Colonic mucosa (tissue), 4 donors: ENCODE results near the gene MPND. TPM values are rescaled to one million over a fixed set of nuclear protein-coding genes. Genes with fewer than 3 reads are reported as not detected.
A peak's percentile ranks its signal among the peaks of the same experiment; 100 is the strongest.

ENCODE experiments used
- DNase-seq: peaks from one replicate; pipeline ENCODE4 v3.0.0-alpha.2; 2020
- H3K27ac ChIP-seq: fragments of 200-600 bp; one replicate; pipeline ENCODE4 v1.8.0; 2021
- H3K27me3 ChIP-seq: fragments of 200-600 bp; one replicate; pipeline ENCODE4 v1.8.0; 2021
- H3K36me3 ChIP-seq: fragments of 200-600 bp; one replicate; pipeline ENCODE4 v1.8.0; 2021
- H3K4me1 ChIP-seq: fragments of 200-600 bp; one replicate; pipeline ENCODE4 v1.8.0; 2021; ENCODE audit warnings: mild to moderate bottlenecking
- H3K4me3 ChIP-seq: fragments of 200-600 bp; one replicate; pipeline ENCODE4 v1.8.0; 2021
- H3K9ac ChIP-seq, 2 donors: one replicate each; pipeline ENCODE4 v1.7.0; 2013; ENCODE audit warnings: control low read depth in 2 of 2, low read depth in 2 of 2, low read length in 2 of 2
- H3K9me3 ChIP-seq: fragments of 200-600 bp; one replicate; pipeline ENCODE4 v1.8.0; 2021
- CTCF ChIP-seq: fragments of 200-600 bp; IDR thresholded peaks from one replicate; pipeline ENCODE4 v1.8.0; 2022; ENCODE audit warnings: antibody characterized with exemption, mild to moderate bottlenecking
- intact Hi-C: fragments of 100-400 bp; cut with DNase I; formaldehyde crosslinking; loops from one replicate; pipeline ENCODE4 v1.14.1; 2022
- total RNA-seq, 2 donors: library from RNA; stranded (reverse); fragmentation: NEBNext Ultra II Directional in 1 of 2; extraction: Animal tissue kit (Norgen Biotek cat#: 25700) in 1 of 2; gene quantifications; one replicate each; pipeline ENCODE4 v1.2.1, GENCODE V29; 2021
- donor health status: healthy.
- donor health status: DM: no; HTN: no; CAD: no.
- donor health status: DM: no; HTN: no; CAD: no.

Gene MPND
- total RNA-seq, 2 donors from 2014 or later: 38.0 to 63.2 TPM

- Histone ChIP-seq H3K9me3 (no peaks in the 10 kb centered on the region), H3K4me3 (no peak overlapping the region), H3K36me3 (no peaks in the 10 kb centered on the region), H3K27me3 (no peaks in the 10 kb centered on the region), H3K27ac (peak overlapping the region; percentile 82), H3K4me1 (peaks cover 38% of the 10 kb centered on the region), H3K9ac (peak overlapping the region in 1 of 2 donors; percentile 70)
- no peak for DNase-seq
- intact Hi-C loops: no loop called here
- no peak for TF ChIP-seq CTCF
Observed at GRCh38 chr19:4370418-4371041, 27.2 kb downstream of the MPND start.

GRCh38 chr19:4371247-4372164, 28.1 kb downstream of the MPND start:
- intact Hi-C loops: no loop called here
- H3K27me3 ChIP-seq: no peaks in the 10 kb centered on the region
- H3K4me3 ChIP-seq: no peak overlapping the region
- DNase-seq: no peak
- no peak for TF ChIP-seq CTCF
- peak overlapping the region in 1 of 2 donors; percentile 30 for H3K9ac ChIP-seq
- H3K36me3 ChIP-seq: no peaks in the 10 kb centered on the region
- peaks cover 48% of the 10 kb centered on the region for H3K4me1 ChIP-seq
- H3K9me3 ChIP-seq: no peaks in the 10 kb centered on the region
- no peak overlapping the region for H3K27ac ChIP-seq

GRCh38 chr19:4372165-4373012, 29.0 kb downstream of the MPND start:
- intact Hi-C loops: no loop called here

GRCh38 chr19:4373013-4373367, 29.6 kb downstream of the MPND start:
- no peak overlapping the region for H3K9ac ChIP-seq

More at GRCh38 chr19:4372165-4373012, 29.0 kb downstream of the MPND start:
- peaks cover 50% of the 10 kb centered on the region for H3K4me1 ChIP-seq
- no peak overlapping the region for H3K4me3 ChIP-seq
- H3K9me3 ChIP-seq: no peaks in the 10 kb centered on the region
- H3K27me3 ChIP-seq: no peaks in the 10 kb centered on the region
- no peak for DNase-seq
- no peak for TF ChIP-seq CTCF
- peak overlapping the region in 1 of 2 donors; percentile 30 for H3K9ac ChIP-seq
- H3K27ac ChIP-seq: no peak overlapping the region
- no peaks in the 10 kb centered on the region for H3K36me3 ChIP-seq

More at GRCh38 chr19:4373013-4373367, 29.6 kb downstream of the MPND start:
- Histone ChIP-seq H3K4me3 (no peak overlapping the region), H3K4me1 (peaks cover 52% of the 10 kb centered on the region), H3K36me3 (no peaks in the 10 kb centered on the region), H3K9me3 (no peaks in the 10 kb centered on the region), H3K27me3 (no peaks in the 10 kb centered on the region), H3K27ac (no peak overlapping the region)
- no peak for DNase-seq
- intact Hi-C loops: no loop called here
- TF ChIP-seq CTCF: no peak
